Psoas muscle (tissue), 8 donors: Measurements from ENCODE around the gene TRAPPC2. TPM values are rescaled to one million over a fixed set of nuclear protein-coding genes. Genes with fewer than 3 reads are reported as not detected.

ENCODE experiments used
- ATAC-seq, 4 donors: fragments of 200-7000 bp; cut with Tn5 transposase; one replicate each; pipeline ENCODE4 v1.9.1; 2020; ENCODE audit warnings: moderate library complexity in 3 of 4, mild to moderate bottlenecking in 2 of 4
- DNase-seq, 2 donors: peaks; one replicate each; pipeline ENCODE4 v3.0.0-alpha.2; 2020
- H3K27ac ChIP-seq: fragments of 200-600 bp; one replicate; pipeline ENCODE4 v1.8.0; 2022
- H3K27me3 ChIP-seq, 3 donors: fragments of 200-600 bp in 1 of 3; one replicate each; pipeline versions ENCODE4 v1.6.1 to v1.8.0; 2013 to 2022; ENCODE audit warnings: low read length in 2 of 3, mild to moderate bottlenecking in 2 of 3, moderate library complexity in 1 of 3; ENCODE audit not compliant: insufficient read depth in 3 of 3
- H3K36me3 ChIP-seq, 2 donors: fragments of 200-600 bp in 1 of 2; one replicate each; pipeline versions ENCODE4 v1.6.1 to v1.8.0; 2013 to 2022; ENCODE audit warnings: low read depth in 1 of 2, mild to moderate bottlenecking in 1 of 2, moderate library complexity in 1 of 2; ENCODE audit not compliant: insufficient read depth in 1 of 2
- H3K4me1 ChIP-seq: fragments of 200-600 bp; one replicate; pipeline ENCODE4 v1.8.0; 2022
- H3K4me3 ChIP-seq: fragments of 200-600 bp; one replicate; pipeline ENCODE4 v1.8.0; 2022; ENCODE audit warnings: mild to moderate bottlenecking
- H3K9me3 ChIP-seq: fragments of 200-600 bp; one replicate; pipeline ENCODE4 v1.8.0; 2022
- CTCF ChIP-seq: fragments of 200-600 bp; IDR thresholded peaks from one replicate; pipeline ENCODE4 v1.8.0; 2022; ENCODE audit warnings: antibody characterized with exemption
- WGBS, 3 donors: extraction: QIAGEN DNeasy Blood & Tissue Kit; methylation state at CpG; one replicate each; pipeline versions ENCODE4 v1.1.6 to v1.1.7; 2013; 5-methylcytosine and 5-hydroxymethylcytosine counted together
- intact Hi-C, 2 donors: fragments of 100-400 bp; cut with DNase I; formaldehyde crosslinking; loops; one replicate each; pipeline versions ENCODE4 v1.11.0 to v1.14.2; 2022
- polyA plus RNA-seq, 3 donors: library from polyadenylated mRNA; stranded (reverse); fragments of 200-250 nt; gene quantifications; one replicate each; pipeline ENCODE4 v1.2.3, GENCODE V29; 2013
- total RNA-seq, 4 donors: library from RNA; stranded (reverse); fragmentation: NEBNext Ultra II Directional in 2 of 4; extraction: Animal tissue kit (Norgen Biotek cat#: 25700) in 2 of 4; gene quantifications; one replicate each; pipeline versions ENCODE4 v1.2.1 to v1.2.4, GENCODE V29; 2021 to 2023
- donor health status: healthy with polysubstance abuse.
- donor health status: DM: no; HTN: no; CAD: no; lungs with moderate emphysema.
- donor health status: Bipolar disorder and iron deficiency.
- donor health status: healthy.
- donor health status: DM: yes; HTN: yes; CAD: no.
- donor health status: DM: no; HTN: no; CAD: no.
- donor health status: DM: no; HTN: no; CAD: no.
- donor health status: DM: yes; HTN: yes; CAD: no.

TRAPPC2 gene
- total and polyA plus RNA-seq, 7 donors, result 2.1 to 6.3 (median 4.0) TPM

DNA sequence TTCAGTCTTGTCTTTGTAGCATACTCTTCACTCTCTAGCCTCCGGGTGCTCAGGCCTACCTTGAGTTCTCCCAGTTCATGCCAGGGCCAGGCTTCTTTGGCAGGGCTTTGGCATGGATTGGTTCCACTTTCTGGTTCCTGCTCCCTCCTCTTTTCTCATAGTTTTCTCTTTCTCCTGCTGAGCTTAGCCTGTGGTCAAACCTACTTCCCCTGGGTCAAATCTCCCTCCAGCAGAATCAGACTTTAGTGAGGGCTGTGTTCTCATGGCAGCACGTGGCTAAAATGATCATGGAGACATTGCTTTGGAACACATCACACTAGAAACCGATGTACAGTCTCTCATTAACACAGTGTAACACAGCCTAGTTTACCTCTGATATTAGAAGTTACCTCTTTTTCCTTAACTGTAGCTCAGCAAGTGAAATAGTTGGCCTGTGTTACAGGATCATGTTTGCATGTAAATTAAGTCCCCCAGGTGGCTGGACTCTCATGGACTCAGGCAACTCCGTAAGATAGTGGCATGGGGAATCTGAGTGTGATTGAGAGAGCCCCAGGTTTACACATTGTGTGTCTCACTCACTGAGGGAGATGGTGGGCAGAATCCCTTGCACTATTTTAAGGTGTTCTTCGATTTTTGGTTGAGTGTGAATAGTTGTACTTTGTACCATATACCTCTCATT lies 32.2 kb downstream of the TRAPPC2 start:
- Histone ChIP-seq H3K36me3 (peaks cover 0 to 6% of the 10 kb centered on the region in 2 donors), H3K27ac (no peak overlapping the region), H3K4me3 (no peak overlapping the region), H3K9me3 (no peaks in the 10 kb centered on the region), H3K4me1 (peaks cover 11% of the 10 kb centered on the region), H3K27me3 (peaks cover 0 to 5% (median 0%) of the 10 kb centered on the region in 3 donors)
- no peak for ATAC-seq
- TF ChIP-seq CTCF, result no peak
- intact Hi-C loops, result no loop called here
- no peak for DNase-seq
- 51 to 74% (median 65%) methylated on average over 5 of the region's 5 CpGs for WGBS, 3 donors

DNA sequence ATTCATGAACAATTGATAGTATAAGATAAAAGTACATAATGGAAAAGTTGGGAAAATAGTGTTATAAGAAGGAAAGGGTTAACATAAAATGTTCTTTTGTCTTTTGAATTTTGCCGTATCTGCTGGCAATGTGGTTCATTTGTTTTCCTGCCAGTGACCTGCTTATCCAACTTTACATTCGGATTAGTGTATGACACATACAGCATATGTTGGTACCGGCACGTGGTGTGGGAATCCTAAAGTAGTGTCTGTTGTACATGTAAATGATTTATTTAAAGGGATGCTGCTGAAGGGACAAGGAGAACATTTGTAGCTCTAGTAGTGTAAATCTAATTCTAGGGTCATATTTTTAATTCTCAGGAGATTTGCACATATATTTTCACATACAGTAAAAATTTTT lies 34.0 kb downstream of the TRAPPC2 start:
- no peak for TF ChIP-seq CTCF
- Histone ChIP-seq H3K36me3 (no peaks in the 10 kb centered on the region), H3K9me3 (no peaks in the 10 kb centered on the region), H3K27me3 (peaks cover 0 to 5% (median 0%) of the 10 kb centered on the region in 3 donors), H3K4me3 (no peak overlapping the region), H3K4me1 (peaks cover 11% of the 10 kb centered on the region), H3K27ac (no peak overlapping the region)
- intact Hi-C loops, result no loop called here
- DNase-seq (no peak), ATAC-seq (no peak)
- 52 to 64% (median 53%) methylated on average over 4 of the region's 4 CpGs for WGBS, 3 donors

GRCh38 chrX:13699183-13699826 lies 35.1 kb downstream of the TRAPPC2 start:
- 45 to 68% (median 54%) methylated on average over 7 of the region's 7 CpGs for WGBS, 3 donors
- no peaks in the 10 kb centered on the region for H3K9me3 ChIP-seq
- intact Hi-C loops, result no loop called here
- H3K27ac ChIP-seq, result peak overlapping the region; percentile 33
- peaks cover 12% of the 10 kb centered on the region for H3K4me1 ChIP-seq
- DNase-seq, result peak in 1 of 2 donors; percentile 17
- no peak for TF ChIP-seq CTCF
- peaks cover 0 to 5% (median 0%) of the 10 kb centered on the region in 3 donors for H3K27me3 ChIP-seq
- no peak overlapping the region for H3K4me3 ChIP-seq
- ATAC-seq, result peak; percentile 73 to 92 (median 84)
- no peaks in the 10 kb centered on the region for H3K36me3 ChIP-seq

GRCh38 chrX:13698432-13698831 lies 36.0 kb downstream of the TRAPPC2 start:
- no peaks in the 10 kb centered on the region for H3K9me3 ChIP-seq
- no peak overlapping the region for H3K4me3 ChIP-seq
- no peak for TF ChIP-seq CTCF
- peaks cover 0 to 5% (median 0%) of the 10 kb centered on the region in 3 donors for H3K27me3 ChIP-seq
- peaks cover 19% of the 10 kb centered on the region for H3K4me1 ChIP-seq
- intact Hi-C loops, result no loop called here
- ATAC-seq (no peak), DNase-seq (no peak)
- 44 to 69% (median 56%) methylated on average over 1 of the region's 1 CpG for WGBS, 3 donors
- H3K27ac ChIP-seq, result no peak overlapping the region
- H3K36me3 ChIP-seq, result no peaks in the 10 kb centered on the region
